ENCODE results near the gene ZNF350. TPM values are rescaled to one million over a fixed set of nuclear protein-coding genes. Genes with fewer than 3 reads are reported as not detected.

ZNF350 gene
- total and polyA plus RNA-seq, 9 donors: 9.2 to 16.6 (median 13.9) TPM

DNA sequence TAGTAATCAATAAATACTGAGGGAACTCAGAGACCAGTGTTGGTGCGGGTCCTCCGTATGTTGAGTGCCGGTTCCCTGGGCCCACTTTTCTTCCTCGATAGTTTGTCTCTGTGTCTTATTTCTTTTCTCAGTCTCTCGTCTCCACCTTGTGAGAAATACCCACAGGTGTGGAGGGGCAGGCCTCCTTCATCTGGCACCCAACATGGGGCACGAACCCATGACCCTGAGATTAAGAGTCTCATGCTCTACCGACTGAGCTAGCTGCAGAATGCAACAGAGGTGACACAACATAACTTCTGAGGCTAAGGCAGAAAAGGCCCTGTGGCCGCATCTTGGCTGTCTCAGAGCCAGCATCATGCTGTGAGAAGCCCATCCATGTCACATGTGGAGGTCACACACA, 64.7 kb downstream of the ZNF350 start:
- H3K4me3 ChIP-seq: no peak overlapping the region
- intact Hi-C loops (cut with DNase I): no loop called here

DNA sequence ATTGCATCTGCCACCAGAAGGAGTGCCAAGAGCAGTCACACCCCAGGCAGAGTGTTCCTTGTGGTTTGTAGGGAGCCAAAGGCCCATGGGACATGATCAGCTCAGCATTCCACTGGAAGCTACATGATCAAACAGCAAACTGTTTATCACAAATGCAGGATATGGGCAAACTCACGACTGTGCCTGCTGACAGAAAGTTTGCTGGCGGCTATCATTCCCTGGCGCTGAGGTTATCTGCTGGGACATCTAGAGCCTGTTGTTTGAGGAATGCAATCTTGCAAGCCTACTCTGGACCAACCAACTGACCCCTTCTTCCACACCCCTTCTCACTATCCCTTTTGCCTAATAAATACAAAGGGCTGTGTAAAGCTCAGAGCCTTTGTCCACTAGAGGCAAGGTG, 67.0 kb downstream of the ZNF350 start:
- intact Hi-C loops (cut with DNase I): no loop called here
- Histone ChIP-seq H3K9me3 (peaks cover 4 to 53% of the 10 kb centered on the region in 2 donors), H3K4me1 (ENCODE audit: insufficient read depth) (no peaks in the 10 kb centered on the region), H3K27me3 (no peaks in the 10 kb centered on the region), H3K4me3 (no peak overlapping the region), H3K36me3 (no peaks in the 10 kb centered on the region), H3K27ac (no peak overlapping the region)
- DNase-seq: no peak
- TF ChIP-seq EP300 (IDR thresholded peaks at IDR 0.05) (no peak), POLR2A (IDR thresholded peaks at IDR 0.05) (no peak)
- TF ChIP-seq, protein P1, sequence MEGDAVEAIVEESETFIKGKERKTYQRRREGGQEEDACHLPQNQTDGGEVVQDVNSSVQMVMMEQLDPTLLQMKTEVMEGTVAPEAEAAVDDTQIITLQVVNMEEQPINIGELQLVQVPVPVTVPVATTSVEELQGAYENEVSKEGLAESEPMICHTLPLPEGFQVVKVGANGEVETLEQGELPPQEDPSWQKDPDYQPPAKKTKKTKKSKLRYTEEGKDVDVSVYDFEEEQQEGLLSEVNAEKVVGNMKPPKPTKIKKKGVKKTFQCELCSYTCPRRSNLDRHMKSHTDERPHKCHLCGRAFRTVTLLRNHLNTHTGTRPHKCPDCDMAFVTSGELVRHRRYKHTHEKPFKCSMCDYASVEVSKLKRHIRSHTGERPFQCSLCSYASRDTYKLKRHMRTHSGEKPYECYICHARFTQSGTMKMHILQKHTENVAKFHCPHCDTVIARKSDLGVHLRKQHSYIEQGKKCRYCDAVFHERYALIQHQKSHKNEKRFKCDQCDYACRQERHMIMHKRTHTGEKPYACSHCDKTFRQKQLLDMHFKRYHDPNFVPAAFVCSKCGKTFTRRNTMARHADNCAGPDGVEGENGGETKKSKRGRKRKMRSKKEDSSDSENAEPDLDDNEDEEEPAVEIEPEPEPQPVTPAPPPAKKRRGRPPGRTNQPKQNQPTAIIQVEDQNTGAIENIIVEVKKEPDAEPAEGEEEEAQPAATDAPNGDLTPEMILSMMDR (IDR thresholded peaks at IDR 0.05): no peak
- 73 to 90% (median 86%) methylated on average over 3 of the region's 3 CpGs for WGBS, 3 donors

More for the DNA sequence above, 64.7 kb downstream of the ZNF350 start:
- Histone ChIP-seq H3K27ac (no peak overlapping the region), H3K4me1 (ENCODE audit: insufficient read depth) (no peaks in the 10 kb centered on the region), H3K27me3 (no peaks in the 10 kb centered on the region), H3K36me3 (no peaks in the 10 kb centered on the region), H3K9me3 (peaks cover 4 to 37% of the 10 kb centered on the region in 2 donors)
- DNase-seq: no peak
- TF ChIP-seq EP300 (IDR thresholded peaks at IDR 0.05) (no peak), POLR2A (IDR thresholded peaks at IDR 0.05) (no peak)
- TF ChIP-seq, protein P1 (IDR thresholded peaks at IDR 0.05): no peak
- 89 to 95% (median 90%) methylated on average over 8 of the region's 8 CpGs for WGBS, 3 donors

DNA sequence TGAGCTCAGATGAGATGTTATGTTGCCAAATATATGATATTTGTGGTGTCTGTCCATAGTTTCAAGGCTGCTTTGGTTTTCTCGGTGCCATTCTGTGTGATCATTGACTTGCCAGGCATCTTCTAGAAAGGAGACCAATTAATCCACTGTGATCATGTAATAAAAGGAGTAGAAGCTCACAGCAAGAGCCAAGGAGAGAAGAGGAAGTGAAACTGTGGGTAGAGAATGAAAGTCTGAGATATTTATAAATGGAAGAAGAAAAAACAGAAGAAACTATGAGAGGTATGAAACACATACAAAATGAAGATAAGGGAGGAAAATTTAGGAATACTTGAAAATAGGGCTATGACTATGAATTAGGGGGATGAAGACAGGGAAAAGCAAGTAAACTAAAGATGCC, 70.5 kb downstream of the ZNF350 start:
- WGBS, 3 donors: 83 to 100% (median 92%) methylated on average over 1 of the region's 1 CpG
- DNase-seq: no peak
- H3K4me3 ChIP-seq: no peak overlapping the region
- H3K36me3 ChIP-seq: no peaks in the 10 kb centered on the region
- no peaks in the 10 kb centered on the region for H3K27me3 ChIP-seq
- TF ChIP-seq EP300 (IDR thresholded peaks at IDR 0.05): no peak
- TF ChIP-seq, protein P1 (IDR thresholded peaks at IDR 0.05): no peak
- no peak for TF ChIP-seq POLR2A (IDR thresholded peaks at IDR 0.05)
- intact Hi-C loops (cut with DNase I): no loop called here
- peaks cover 1 to 54% of the 10 kb centered on the region in 2 donors for H3K9me3 ChIP-seq
- H3K4me1 ChIP-seq (ENCODE audit: insufficient read depth): no peaks in the 10 kb centered on the region
- no peak overlapping the region for H3K27ac ChIP-seq

DNA sequence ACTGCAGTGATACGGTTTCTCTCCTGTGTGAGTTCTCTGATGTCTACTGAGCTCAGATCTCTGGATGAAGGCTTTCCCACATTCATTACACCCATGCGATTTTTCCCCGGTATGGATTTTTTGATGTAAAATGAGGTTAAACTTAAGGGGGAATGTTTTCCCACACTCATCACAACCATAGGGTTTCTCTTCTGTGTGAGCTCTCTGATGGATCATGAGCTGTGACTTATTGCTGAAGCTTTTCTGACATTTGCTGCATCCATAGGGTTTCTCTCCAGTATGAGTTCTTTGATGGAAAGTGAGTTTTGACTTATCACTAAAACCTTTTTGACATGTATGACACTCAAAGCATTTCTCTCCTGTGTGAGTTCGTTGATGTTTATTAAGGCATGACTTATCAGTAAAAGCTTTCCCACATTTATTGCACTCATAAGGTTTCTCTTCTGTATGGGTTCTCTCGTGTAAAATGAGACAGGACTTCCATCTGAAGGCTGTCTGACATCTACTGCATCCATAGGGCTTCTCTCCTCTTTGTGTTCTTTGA, 71.2 kb downstream of the ZNF350 start:
- no peak for TF ChIP-seq POLR2A (IDR thresholded peaks at IDR 0.05)
- TF ChIP-seq, protein P1 (IDR thresholded peaks at IDR 0.05): no peak
- TF ChIP-seq EP300 (IDR thresholded peaks at IDR 0.05): no peak
- no peak for DNase-seq
- Histone ChIP-seq H3K27ac (no peak overlapping the region), H3K27me3 (no peaks in the 10 kb centered on the region), H3K36me3 (no peaks in the 10 kb centered on the region), H3K9me3 (peaks cover 0 to 50% of the 10 kb centered on the region in 2 donors), H3K4me1 (ENCODE audit: insufficient read depth) (no peaks in the 10 kb centered on the region), H3K4me3 (no peak overlapping the region)
- WGBS, 3 donors: 63 to 78% (median 73%) methylated on average over 5 of the region's 5 CpGs
- intact Hi-C loops (cut with DNase I): no loop called here

Other genes starting within 250 kb of the ZNF350 start
- gene FPR1, start 235.0 kb downstream of the ZNF350 start, total RNA-seq: 10 to 100 TPM in 1 of 7 donors, 1 to 10 TPM in 6; 1.8 to 18.2 (median 3.6) TPM
- 10 to 100 TPM in 1 of 2 donors, 1 to 10 TPM in 1; 1.1 to 11.0 TPM for gene FPR1, start 235.0 kb downstream of the ZNF350 start, polyA plus RNA-seq
- 1 to 10 TPM in 3 of 7 donors, under 1 TPM in 4; 0.23 to 2.4 (median 0.95) TPM for gene FPR2, start 225.7 kb downstream of the ZNF350 start, total RNA-seq
- 1 to 10 TPM in 1 of 2 donors, under 1 TPM in 1; 0.21 to 1.1 TPM for gene FPR2, start 225.7 kb downstream of the ZNF350 start, polyA plus RNA-seq
- gene FPR3, start 191.7 kb downstream of the ZNF350 start, total RNA-seq: 1 to 10 TPM; 1.5 to 4.5 (median 3.5) TPM
- 10 to 100 TPM in 1 of 2 donors, 1 to 10 TPM in 1; 1.9 to 20.5 TPM for gene FPR3, start 191.7 kb downstream of the ZNF350 start, polyA plus RNA-seq
- 10 to 100 TPM; 18.2 to 33.1 (median 30.0) TPM for gene ZNF577, start 98.9 kb downstream of the ZNF350 start, total RNA-seq
- gene ZNF577, start 98.9 kb downstream of the ZNF350 start, polyA plus RNA-seq: 10 to 100 TPM; 38.9 to 40.6 TPM
- 10 to 100 TPM in 6 of 7 donors, 1 to 10 TPM in 1; 9.4 to 22.4 (median 21.2) TPM for gene ZNF649, start 81.8 kb downstream of the ZNF350 start, total RNA-seq
- 10 to 100 TPM; 13.2 to 15.5 TPM for gene ZNF649, start 81.8 kb downstream of the ZNF350 start, polyA plus RNA-seq
- gene ZNF613, start 59.4 kb downstream of the ZNF350 start, total RNA-seq: 1 to 10 TPM; 5.1 to 8.0 (median 5.9) TPM
- gene ZNF613, start 59.4 kb downstream of the ZNF350 start, polyA plus RNA-seq: 1 to 10 TPM; 4.9 to 7.0 TPM
- 10 to 100 TPM in 6 of 7 donors, 1 to 10 TPM in 1; 6.8 to 20.0 (median 15.3) TPM for gene ZNF615, start 21.4 kb upstream of the ZNF350 start, total RNA-seq
- 10 to 100 TPM in 1 of 2 donors, 1 to 10 TPM in 1; 9.6 to 11.8 TPM for gene ZNF615, start 21.4 kb upstream of the ZNF350 start, polyA plus RNA-seq
- gene ZNF614, start 41.5 kb upstream of the ZNF350 start, total RNA-seq: 10 to 100 TPM in 5 of 7 donors, 1 to 10 TPM in 2; 7.0 to 12.7 (median 10.6) TPM
- 1 to 10 TPM; 6.3 to 7.7 TPM for gene ZNF614, start 41.5 kb upstream of the ZNF350 start, polyA plus RNA-seq
- gene ZNF432, start 62.0 kb upstream of the ZNF350 start, total RNA-seq: 10 to 100 TPM; 12.3 to 18.4 (median 16.2) TPM
- 10 to 100 TPM in 1 of 2 donors, 1 to 10 TPM in 1; 9.3 to 10.4 TPM for gene ZNF432, start 62.0 kb upstream of the ZNF350 start, polyA plus RNA-seq
- gene ZNF841, start 108.9 kb upstream of the ZNF350 start, total RNA-seq: 10 to 100 TPM; 13.2 to 33.9 (median 24.2) TPM
- gene ZNF841, start 108.9 kb upstream of the ZNF350 start, polyA plus RNA-seq: 10 to 100 TPM; 13.8 to 19.1 TPM
- gene ZNF616, start 153.1 kb upstream of the ZNF350 start, total RNA-seq: 10 to 100 TPM in 5 of 7 donors, 1 to 10 TPM in 2; 4.5 to 22.3 (median 14.1) TPM
- 10 to 100 TPM in 1 of 2 donors, 1 to 10 TPM in 1; 5.1 to 10.3 TPM for gene ZNF616, start 153.1 kb upstream of the ZNF350 start, polyA plus RNA-seq
- 10 to 100 TPM; 19.0 to 38.1 (median 26.3) TPM for gene ZNF836, start 184.8 kb upstream of the ZNF350 start, total RNA-seq
- gene ZNF836, start 184.8 kb upstream of the ZNF350 start, polyA plus RNA-seq: 10 to 100 TPM in 1 of 2 donors, 1 to 10 TPM in 1; 7.4 to 19.4 TPM
- gene PPP2R1A, start 203.2 kb upstream of the ZNF350 start, total RNA-seq: 100 to 1,000 TPM; 133 to 408 (median 303) TPM
- 100 to 1,000 TPM; 127 to 238 TPM for gene PPP2R1A, start 203.2 kb upstream of the ZNF350 start, polyA plus RNA-seq